Jurkat, Clone E6-1 (cell line): ENCODE results near the gene FAM98A.

Experiments used
- DNase-seq: peaks from one replicate; pipeline ENCODE4 v3.0.0-alpha.2; 2011; ENCODE audit warnings: low read depth, low spot score
- H3K4me3 ChIP-seq: 2 replicates; pipeline ENCODE4 v1.5.1; 2011; ENCODE audit warnings: mild to moderate bottlenecking, low read length, control low read depth, moderate library complexity

Gene FAM98A

DNA sequence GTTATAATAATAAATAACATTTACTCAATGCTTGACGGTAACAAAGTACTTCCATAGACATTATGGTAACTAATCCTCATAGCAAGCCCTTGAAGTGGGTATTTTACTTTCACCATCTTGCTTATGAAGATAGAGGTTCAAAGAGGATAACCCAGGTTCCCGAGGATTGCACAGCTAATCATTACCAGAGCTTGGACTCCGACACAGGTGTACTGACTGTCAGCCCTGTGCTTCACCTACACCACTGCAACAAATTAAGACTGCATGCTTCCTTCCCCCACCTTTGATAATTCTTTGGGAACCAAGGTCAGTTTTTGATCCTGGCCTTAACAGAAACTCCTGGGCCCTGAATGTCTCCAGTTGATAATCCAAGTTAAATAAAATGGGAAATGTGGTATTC lies 48.9 kb downstream of the FAM98A start:
- no peak overlapping the region for H3K4me3 ChIP-seq
- DNase-seq, result no peak

DNA sequence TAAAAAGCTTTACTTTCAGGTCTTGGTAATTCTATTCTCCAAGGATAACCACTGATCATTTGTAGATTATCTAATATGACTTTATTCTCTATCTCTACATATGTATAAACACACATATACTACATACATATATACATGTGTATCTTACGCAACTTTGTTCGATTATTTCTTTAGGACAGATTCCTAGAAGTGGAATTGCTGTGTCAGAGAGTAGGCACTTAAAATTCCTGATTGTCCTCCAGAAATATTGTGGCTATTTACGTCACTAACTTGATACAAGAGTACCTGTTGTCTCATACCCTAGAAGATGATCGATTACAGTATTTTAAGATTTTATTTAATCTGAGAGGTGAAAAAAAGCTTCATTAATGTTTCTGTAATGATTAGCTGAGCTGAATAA lies 57.9 kb downstream of the FAM98A start:
- H3K4me3 ChIP-seq, result no peak overlapping the region
- DNase-seq, result no peak

- no peak for DNase-seq
- H3K4me3 ChIP-seq, result no peak overlapping the region
Observed at GRCh38 chr2:33535421-33535820, 63.7 kb downstream of the FAM98A start.
